GM18499 (cell line): ENCODE measurements around the gene KMT2D.
"Not testable (repeated sequence)": the region's sequence is repeated elsewhere in the genome, so short reads cannot be mapped to it uniquely, and the experiment has no call there.

ENCODE experiments used
- ATAC-seq: cut with Tn5 transposase; IDR thresholded peaks from one replicate; pipeline ENCODE4 v1.9.1; 2021; ENCODE audit warnings: moderate number of reproducible peaks; ENCODE audit not compliant: insufficient read depth, unreplicated experiment

The KMT2D gene

DNA sequence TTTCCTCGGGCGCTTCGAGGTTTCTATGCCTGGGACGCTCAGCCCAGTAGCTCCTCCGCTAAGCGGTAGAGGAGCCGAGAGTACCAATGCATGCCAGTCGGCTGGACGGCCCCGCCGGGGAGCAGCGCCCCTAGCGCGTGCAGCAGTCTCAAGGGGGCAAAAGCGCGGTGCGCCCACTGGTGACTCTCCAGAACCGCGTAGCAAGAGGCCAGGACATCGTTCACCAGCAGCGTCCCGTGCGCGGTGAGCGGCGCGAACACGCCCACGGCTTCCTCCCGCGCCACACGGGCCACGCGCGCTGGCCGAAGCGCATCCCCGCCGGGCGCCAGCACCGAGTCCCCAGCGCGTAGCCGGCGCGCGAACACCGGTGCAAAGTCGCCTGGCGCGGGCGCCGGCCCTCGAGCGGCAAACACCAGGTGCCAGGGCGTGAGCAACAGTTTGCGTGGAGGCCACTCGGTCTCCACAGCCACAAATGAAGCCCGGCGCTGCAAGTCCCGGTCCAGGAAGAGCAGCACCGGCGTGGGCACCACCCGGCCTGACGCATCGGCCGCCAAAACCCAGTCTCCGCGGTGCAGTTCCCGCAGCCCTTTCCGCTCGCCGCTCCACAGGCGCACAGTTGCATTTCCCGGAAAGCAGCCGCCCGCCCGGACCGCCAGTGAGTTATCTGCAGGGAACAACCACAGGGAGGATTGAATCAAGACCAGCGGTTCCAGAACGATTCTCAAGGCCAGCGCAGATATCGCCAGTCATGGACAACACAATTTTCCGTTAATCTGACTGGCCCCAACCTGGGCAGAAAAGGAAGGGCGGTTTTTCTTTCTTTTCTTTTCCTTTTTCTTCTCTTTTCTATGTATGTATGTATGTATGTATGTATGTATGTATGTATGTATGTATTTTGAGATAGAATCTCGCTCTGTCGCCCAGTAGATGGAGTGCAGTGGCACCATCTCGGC lies 29.5 kb upstream of the KMT2D start:
- no peak for ATAC-seq

- ATAC-seq: no peak
Observed at GRCh38 chr12:49088932-49089330, 28.3 kb upstream of the KMT2D start.

GRCh38 chr12:49088150-49088931 lies 27.7 kb upstream of the KMT2D start:
- no peak for ATAC-seq

DNA sequence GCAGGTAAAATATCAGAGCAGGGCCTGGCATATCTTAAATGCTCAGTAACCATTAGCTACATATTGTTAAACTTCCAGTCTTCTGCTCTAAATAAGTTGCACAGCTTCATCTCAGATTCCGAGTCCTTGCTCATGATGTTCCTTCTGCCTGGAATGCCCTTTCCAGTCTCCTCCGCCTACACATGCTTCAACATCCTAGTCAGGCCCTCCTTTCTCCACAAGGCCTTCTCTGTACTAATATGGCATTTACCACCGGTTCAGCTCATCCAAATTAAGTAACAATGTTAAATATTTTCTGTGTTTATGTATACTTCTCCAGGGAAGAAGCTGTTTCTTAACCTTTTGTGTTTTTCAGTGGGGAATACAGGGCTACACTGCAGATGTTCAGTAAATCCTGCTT lies 25.5 kb upstream of the KMT2D start:
- no peak for ATAC-seq

DNA sequence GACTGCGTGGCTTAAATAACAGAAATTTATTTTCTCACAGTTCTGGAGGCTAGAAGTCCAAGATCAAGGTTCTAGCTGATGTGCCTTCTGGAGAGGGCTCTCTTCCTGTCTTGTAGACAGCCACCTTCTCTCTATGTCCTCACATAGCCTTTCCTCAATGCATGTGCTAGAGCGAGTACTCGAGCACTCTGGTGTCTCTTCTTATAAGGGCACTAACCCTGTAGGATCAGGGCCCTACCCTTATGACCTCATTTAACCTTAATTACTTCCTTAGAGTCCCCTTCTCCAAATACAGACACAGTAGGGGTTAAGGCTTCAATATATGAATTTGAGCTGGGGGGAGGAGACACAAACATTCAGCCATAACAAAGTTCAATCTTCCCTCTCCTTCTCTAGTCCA lies 23.8 kb upstream of the KMT2D start:
- no peak for ATAC-seq

DNA sequence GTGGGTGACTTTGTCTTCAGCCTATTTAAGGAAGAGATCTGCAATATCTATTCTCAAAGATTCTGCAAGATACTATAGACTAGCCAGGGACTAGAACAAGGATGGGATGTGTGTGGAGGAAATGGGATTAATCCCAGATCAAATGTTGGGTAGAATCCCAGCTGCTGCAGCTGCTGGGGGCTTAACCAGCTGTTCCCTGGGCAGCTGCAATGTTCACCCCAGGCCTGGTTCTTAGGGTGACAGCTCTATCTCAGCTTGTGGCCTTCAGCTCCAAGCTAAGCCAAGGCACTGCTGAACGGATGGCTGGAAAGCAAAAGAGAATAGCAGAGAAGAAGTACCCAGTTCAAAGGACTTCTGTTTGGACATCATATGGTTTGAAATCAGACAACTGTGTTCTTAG lies 19.2 kb upstream of the KMT2D start:
- ATAC-seq: no peak

DNA sequence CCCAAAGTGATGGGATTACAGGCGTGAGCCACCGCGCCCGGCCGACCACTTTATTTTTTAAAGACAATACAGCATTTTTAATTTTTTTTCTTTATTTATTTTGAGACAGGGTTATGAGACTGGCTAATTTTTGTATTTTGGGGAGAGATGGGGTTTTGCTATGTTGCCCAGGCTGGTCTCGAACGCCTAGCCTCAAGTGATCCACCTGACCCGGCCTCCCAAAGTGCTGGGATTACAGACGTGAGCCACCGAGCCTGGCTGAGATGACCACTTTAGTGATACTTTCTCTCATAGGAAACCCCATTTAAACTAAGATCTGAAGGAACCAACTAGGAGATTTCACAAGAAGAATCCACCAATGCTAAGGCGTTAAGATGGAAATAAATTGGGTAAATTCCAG lies 10.4 kb upstream of the KMT2D start:
- ATAC-seq: no peak

DNA sequence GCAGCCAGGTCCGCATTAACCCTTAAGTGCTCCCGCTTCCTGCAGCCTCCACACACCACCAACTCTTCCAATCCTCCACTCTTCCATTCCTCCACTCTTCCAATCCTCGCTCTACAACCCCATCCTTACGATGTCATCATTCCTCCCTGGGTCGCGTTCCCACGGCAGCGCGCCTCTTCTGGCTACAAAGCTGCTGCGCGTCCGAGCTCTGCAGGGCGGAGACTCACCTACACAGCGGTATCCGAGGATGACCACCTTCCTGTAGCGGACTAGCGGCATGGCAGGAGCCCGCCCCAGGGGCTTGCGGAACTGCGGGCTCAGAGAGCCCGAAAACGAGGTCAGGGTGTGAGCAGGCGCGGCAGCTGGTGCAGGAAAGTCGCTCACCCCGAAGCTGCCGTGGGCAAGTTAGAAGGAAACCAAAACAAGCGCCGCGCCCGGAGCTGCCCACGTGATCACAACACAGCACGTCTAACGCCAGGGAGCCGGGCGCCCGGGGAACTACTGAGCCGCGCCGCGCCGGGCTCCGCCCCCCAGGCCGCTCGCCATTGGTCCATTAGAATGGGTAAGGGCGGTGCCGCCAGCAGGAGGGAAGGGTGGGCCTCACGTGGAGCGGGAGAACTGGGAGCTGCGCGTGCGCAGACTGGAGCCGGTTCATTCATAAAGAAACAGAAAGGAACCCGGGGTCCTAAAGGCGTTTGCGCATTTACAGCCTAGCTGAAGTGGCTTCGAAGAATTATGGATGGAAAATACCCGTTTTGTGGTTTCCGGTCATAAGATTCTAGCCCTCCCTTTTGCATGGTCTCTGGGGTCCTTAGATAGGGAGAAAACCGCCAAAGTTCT lies 9.1 kb upstream of the KMT2D start, which contains the start of gene RHEBL1:
RHEBL1 (minus strand) TSS at position 473 of the 840 bp plus-strand sequence; CDS start at position 279, 194 bp downstream.
- peak; percentile 90 for ATAC-seq

GRCh38 chr12:49068879-49069506 lies 8.4 kb upstream of the KMT2D start:
- no peak for ATAC-seq

- ATAC-seq: no peak
Observed at GRCh38 chr12:49066120-49066519, 5.5 kb upstream of the KMT2D start.

- no peak for ATAC-seq
Observed at GRCh38 chr12:49064767-49065152, 4.2 kb upstream of the KMT2D start.

DNA sequence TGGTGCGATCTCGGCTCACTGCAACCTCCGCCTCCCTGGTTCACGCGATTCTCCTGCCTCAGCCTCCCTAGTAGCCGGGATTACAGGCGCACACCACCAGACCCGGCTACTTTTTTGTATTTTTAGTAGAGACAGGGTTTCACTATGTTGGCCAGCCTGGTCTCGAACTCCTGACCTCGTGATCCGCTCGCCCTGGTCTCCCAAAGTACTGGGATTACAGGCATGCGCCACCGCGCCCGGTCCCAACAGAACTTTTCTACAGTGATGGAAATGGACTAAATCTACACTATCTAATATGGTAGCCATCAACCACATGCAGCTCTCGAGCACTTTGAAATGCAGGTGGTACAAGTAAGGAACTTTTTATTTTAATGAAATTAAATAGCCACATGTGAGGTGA lies 1.3 kb upstream of the KMT2D start:
- ATAC-seq: not testable (repeated sequence)

GRCh38 chr12:49061157-49061650 lies 610 bp upstream of the KMT2D start:
- no peak for ATAC-seq

DNA sequence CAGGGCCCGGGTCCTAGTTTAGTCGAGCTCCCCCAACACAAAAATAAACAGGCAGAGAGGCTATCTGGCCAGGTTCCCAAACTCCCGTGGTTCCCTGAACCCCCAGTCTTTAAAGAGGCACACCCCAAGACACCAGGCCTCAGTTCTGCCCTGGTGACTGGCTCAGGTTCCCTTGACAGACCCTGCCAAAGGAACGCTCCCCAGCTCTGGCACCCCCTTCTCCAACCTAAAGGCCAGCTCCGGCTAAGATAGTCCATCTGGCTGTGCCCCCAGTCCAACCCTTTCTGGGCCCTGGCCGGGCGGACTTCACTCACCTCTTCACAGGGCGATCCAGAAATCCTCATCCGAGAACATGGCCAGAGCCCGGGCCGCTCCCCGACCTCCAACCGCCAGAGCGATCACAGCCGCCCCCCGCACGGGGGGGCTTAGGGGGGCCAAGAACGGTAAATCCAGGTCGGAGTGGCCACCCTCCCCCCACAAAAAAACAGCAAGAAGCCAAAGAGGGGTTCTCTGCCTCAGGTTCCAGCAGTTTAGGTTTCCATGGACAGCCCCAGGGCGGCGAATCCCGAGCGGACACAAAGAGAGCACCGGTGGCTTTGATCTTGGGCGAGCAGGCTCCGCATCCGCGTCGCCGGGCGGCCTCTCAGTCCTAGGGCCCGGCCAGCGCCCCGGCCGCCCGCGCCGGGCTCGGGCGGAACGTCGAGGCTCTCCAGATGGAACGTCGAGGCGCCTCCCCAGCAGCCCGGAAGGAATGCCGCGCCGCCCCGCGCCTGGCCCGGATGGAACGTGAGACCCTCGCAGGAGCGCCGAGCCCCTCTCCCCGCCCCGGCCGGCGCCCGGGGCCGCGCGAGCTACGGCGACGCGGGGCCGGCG lies 1.1 kb downstream of the KMT2D start:
- ATAC-seq: no peak

- ATAC-seq: no peak
Observed at GRCh38 chr12:49059045-49059298, 1.6 kb downstream of the KMT2D start.

DNA sequence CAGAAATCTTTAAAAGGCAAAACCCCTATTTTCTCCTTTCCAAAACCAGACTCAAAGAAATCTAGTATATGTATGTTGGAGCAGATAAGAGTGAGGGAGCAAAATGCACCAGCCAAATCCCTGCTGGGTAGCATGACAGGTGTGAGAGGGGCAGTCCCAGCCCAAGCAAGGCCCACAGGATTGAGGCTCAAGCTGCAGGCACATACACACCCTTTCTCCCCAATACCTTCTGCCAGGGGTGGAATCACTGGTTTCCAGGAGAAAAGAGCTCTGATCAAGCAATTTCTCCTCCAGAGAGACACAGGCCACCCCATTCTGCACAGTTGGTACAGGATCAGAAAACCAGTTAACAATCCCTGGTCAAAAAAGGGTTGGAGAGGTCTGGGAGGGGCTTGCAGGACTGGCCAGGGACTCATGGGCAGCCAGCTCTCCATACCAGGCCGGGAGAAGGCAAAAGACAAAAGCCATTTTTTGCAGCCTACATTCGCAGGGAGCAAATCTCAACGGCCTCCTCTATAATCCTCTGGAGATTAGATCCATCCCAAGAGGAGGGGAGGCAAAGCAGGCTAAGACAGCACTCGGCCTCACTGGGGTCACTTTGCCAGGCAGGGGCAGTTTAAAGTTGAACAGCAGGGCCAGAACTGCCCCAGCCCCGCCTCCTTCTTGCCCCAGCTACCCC lies 2.1 kb downstream of the KMT2D start:
- no peak for ATAC-seq

DNA sequence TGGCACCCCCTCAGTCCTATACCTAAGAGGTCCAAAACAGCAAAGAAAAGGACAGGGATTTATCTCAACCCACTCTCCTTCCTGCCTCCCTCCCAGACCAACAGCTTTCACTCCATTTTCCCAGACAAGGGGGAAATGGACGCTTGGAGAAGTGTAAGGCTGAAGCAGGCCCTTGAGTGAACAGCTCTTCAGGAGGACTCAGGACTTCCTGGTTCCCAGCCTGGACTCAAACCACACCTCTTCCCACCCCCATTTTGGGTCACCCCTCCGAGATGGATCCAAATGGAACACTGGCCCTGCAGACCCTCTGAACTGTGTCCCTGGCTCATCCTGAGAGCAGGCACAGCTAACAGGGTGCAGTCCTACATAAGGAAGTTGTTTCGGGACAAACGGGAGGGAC lies 2.7 kb downstream of the KMT2D start:
- ATAC-seq: no peak

DNA sequence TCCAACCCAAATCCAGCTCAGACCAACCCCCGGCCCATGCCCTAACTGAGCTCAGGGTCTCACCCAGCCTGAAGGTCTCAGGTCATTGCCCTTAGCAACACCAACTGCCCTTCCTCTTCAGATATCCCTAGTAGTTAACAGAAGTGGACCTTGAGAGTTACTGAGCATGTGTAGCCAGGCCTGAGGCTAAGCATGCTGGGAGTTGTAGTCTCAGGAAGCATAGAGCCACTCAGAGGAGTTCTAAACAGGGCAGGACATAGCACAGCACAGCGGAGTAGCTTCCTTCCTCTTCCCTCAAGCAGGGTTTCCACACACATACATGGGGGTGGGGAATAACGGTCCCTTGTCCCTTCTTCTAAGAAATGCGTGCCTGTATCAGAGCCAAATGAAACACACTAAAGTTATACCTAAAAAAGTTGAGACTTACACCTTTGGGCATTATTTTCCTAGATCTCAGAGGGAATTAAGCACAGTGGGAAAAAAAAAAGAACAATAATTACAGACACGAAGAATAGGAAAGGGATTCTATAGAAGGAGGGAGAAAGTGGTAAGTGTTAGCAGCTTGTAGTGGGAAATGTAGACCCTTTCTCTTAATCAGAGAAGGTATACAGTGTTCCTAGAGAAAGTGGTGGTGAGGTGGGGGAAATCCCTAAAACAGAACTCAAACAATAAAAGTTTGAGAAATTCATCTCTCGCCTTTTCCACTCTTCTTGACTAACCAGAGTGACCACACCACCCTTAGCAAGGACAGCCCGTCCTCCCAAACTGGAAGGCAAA lies 4.4 kb downstream of the KMT2D start:
- peak; percentile 66 for ATAC-seq
